Measurements from ENCODE around the gene COG3. TPM values are rescaled to one million over a fixed set of nuclear protein-coding genes. Genes with fewer than 3 reads are reported as not detected.

Gene COG3
- total RNA-seq, 1 experiment from 2014 or later: 23.3 TPM

- H3K27me3 ChIP-seq (ENCODE audit: low read length): no peaks in the 10 kb centered on the region
- H4K20me1 ChIP-seq (ENCODE audit: insufficient read depth, low read depth, low read length): no peaks in the 10 kb centered on the region
- peaks cover 43% of the 10 kb centered on the region for H3K36me3 ChIP-seq (ENCODE audit: insufficient read depth, low read length)
- no peak for DNase-seq
- no peak overlapping the region for H3K4me3 ChIP-seq (ENCODE audit: low read length)
- H3K4me1 ChIP-seq (ENCODE audit: low read length): peaks cover 10% of the 10 kb centered on the region
- H3K9ac ChIP-seq (ENCODE audit: low read length): no peak overlapping the region
- peaks cover 13% of the 10 kb centered on the region for H3K79me2 ChIP-seq (ENCODE audit: low read length)
- no peak overlapping the region for H2AFZ ChIP-seq (ENCODE audit: low read length)
- H3K9me3 ChIP-seq (ENCODE audit: low read length): no peaks in the 10 kb centered on the region
- no peak overlapping the region for H3K4me2 ChIP-seq (ENCODE audit: low read depth, low read length, poor library complexity, severe bottlenecking)
- H3K9me2 ChIP-seq (replicated peaks; ENCODE audit: insufficient read depth, low read length): no peaks in the 10 kb centered on the region
- H3K27ac ChIP-seq (ENCODE audit: low read length): peak overlapping the region; percentile 19; the same call in 1 of the 2 replicates
Measured at GRCh38 chr13:45501175-45501526, 36.4 kb downstream of the COG3 start.

GRCh38 chr13:45503658-45504057, 38.9 kb downstream of the COG3 start:
- DNase-seq: no peak
- Histone ChIP-seq H3K9me3 (ENCODE audit: low read length) (no peaks in the 10 kb centered on the region), H3K4me3 (ENCODE audit: low read length) (no peak overlapping the region), H3K79me2 (ENCODE audit: low read length) (peaks cover 16% of the 10 kb centered on the region), H3K9me2 (replicated peaks; ENCODE audit: insufficient read depth, low read length) (no peaks in the 10 kb centered on the region), H3K27ac (ENCODE audit: low read length) (no peak overlapping the region), H3K4me1 (ENCODE audit: low read length) (peaks cover 10% of the 10 kb centered on the region), H3K9ac (ENCODE audit: low read length) (no peak overlapping the region), H4K20me1 (ENCODE audit: insufficient read depth, low read depth, low read length) (no peaks in the 10 kb centered on the region), H3K4me2 (ENCODE audit: low read depth, low read length, poor library complexity, severe bottlenecking) (no peak overlapping the region), H3K36me3 (ENCODE audit: insufficient read depth, low read length) (peaks cover 32% of the 10 kb centered on the region), H3K27me3 (ENCODE audit: low read length) (no peaks in the 10 kb centered on the region), H2AFZ (ENCODE audit: low read length) (no peak overlapping the region)

GRCh38 chr13:45506811-45507210, 42.1 kb downstream of the COG3 start:
- H3K79me2 ChIP-seq (ENCODE audit: low read length): peaks cover 7% of the 10 kb centered on the region
- no peak overlapping the region for H3K4me3 ChIP-seq (ENCODE audit: low read length)
- H3K27ac ChIP-seq (ENCODE audit: low read length): no peak overlapping the region
- no peak overlapping the region for H3K4me2 ChIP-seq (ENCODE audit: low read depth, low read length, poor library complexity, severe bottlenecking)
- no peaks in the 10 kb centered on the region for H3K4me1 ChIP-seq (ENCODE audit: low read length)
- H3K9me2 ChIP-seq (replicated peaks; ENCODE audit: insufficient read depth, low read length): no peaks in the 10 kb centered on the region
- no peak for DNase-seq
- H3K27me3 ChIP-seq (ENCODE audit: low read length): no peaks in the 10 kb centered on the region
- no peaks in the 10 kb centered on the region for H3K9me3 ChIP-seq (ENCODE audit: low read length)
- H3K9ac ChIP-seq (ENCODE audit: low read length): no peak overlapping the region
- H4K20me1 ChIP-seq (ENCODE audit: insufficient read depth, low read depth, low read length): no peaks in the 10 kb centered on the region
- no peak overlapping the region for H2AFZ ChIP-seq (ENCODE audit: low read length)
- H3K36me3 ChIP-seq (ENCODE audit: insufficient read depth, low read length): peaks cover 21% of the 10 kb centered on the region

GRCh38 chr13:45508776-45509175, 44.0 kb downstream of the COG3 start:
- Histone ChIP-seq H2AFZ (ENCODE audit: low read length) (no peak overlapping the region), H3K27me3 (ENCODE audit: low read length) (no peaks in the 10 kb centered on the region), H4K20me1 (ENCODE audit: insufficient read depth, low read depth, low read length) (no peaks in the 10 kb centered on the region), H3K36me3 (ENCODE audit: insufficient read depth, low read length) (peaks cover 15% of the 10 kb centered on the region), H3K9ac (ENCODE audit: low read length) (no peak overlapping the region), H3K9me3 (ENCODE audit: low read length) (no peaks in the 10 kb centered on the region), H3K4me3 (ENCODE audit: low read length) (no peak overlapping the region), H3K27ac (ENCODE audit: low read length) (no peak overlapping the region), H3K4me2 (ENCODE audit: low read depth, low read length, poor library complexity, severe bottlenecking) (no peak overlapping the region), H3K4me1 (ENCODE audit: low read length) (no peaks in the 10 kb centered on the region), H3K79me2 (ENCODE audit: low read length) (peaks cover 2% of the 10 kb centered on the region; the same call in 1 of the 2 replicates), H3K9me2 (replicated peaks; ENCODE audit: insufficient read depth, low read length) (no peaks in the 10 kb centered on the region)
- DNase-seq: no peak

- H3K36me3 ChIP-seq (ENCODE audit: insufficient read depth, low read length): peaks cover 10% of the 10 kb centered on the region; the same call in 1 of the 2 replicates
- H4K20me1 ChIP-seq (ENCODE audit: insufficient read depth, low read depth, low read length): no peaks in the 10 kb centered on the region
- no peak overlapping the region for H3K27ac ChIP-seq (ENCODE audit: low read length)
- peaks cover 2% of the 10 kb centered on the region; the same call in 1 of the 2 replicates for H3K79me2 ChIP-seq (ENCODE audit: low read length)
- H3K9me3 ChIP-seq (ENCODE audit: low read length): no peaks in the 10 kb centered on the region
- H3K27me3 ChIP-seq (ENCODE audit: low read length): no peaks in the 10 kb centered on the region
- DNase-seq: no peak
- H3K4me2 ChIP-seq (ENCODE audit: low read depth, low read length, poor library complexity, severe bottlenecking): no peak overlapping the region
- H2AFZ ChIP-seq (ENCODE audit: low read length): no peak overlapping the region
- H3K9ac ChIP-seq (ENCODE audit: low read length): no peak overlapping the region
- H3K4me1 ChIP-seq (ENCODE audit: low read length): no peaks in the 10 kb centered on the region
- no peak overlapping the region for H3K4me3 ChIP-seq (ENCODE audit: low read length)
- H3K9me2 ChIP-seq (replicated peaks; ENCODE audit: insufficient read depth, low read length): no peaks in the 10 kb centered on the region
Measured at GRCh38 chr13:45510672-45511071, 45.9 kb downstream of the COG3 start.

- DNase-seq: peak; percentile 83
- H3K4me1 ChIP-seq (ENCODE audit: low read length): no peaks in the 10 kb centered on the region
- 0 out of 2 replicates have a peak, but pooled peaks cover 2% of the 10 kb centered on the region for H3K79me2 ChIP-seq (ENCODE audit: low read length)
- no peaks in the 10 kb centered on the region for H3K27me3 ChIP-seq (ENCODE audit: low read length)
- H4K20me1 ChIP-seq (ENCODE audit: insufficient read depth, low read depth, low read length): no peaks in the 10 kb centered on the region
- H3K9me2 ChIP-seq (replicated peaks; ENCODE audit: insufficient read depth, low read length): no peaks in the 10 kb centered on the region
- no peak overlapping the region for H3K27ac ChIP-seq (ENCODE audit: low read length)
- H3K9ac ChIP-seq (ENCODE audit: low read length): no peak overlapping the region
- H3K4me3 ChIP-seq (ENCODE audit: low read length): no peak overlapping the region
- H2AFZ ChIP-seq (ENCODE audit: low read length): no peak overlapping the region
- peaks cover 18% of the 10 kb centered on the region; the same call in 1 of the 2 replicates for H3K36me3 ChIP-seq (ENCODE audit: insufficient read depth, low read length)
- H3K4me2 ChIP-seq (ENCODE audit: low read depth, low read length, poor library complexity, severe bottlenecking): no peak overlapping the region
- H3K9me3 ChIP-seq (ENCODE audit: low read length): no peaks in the 10 kb centered on the region
Measured at GRCh38 chr13:45511310-45512097, 46.8 kb downstream of the COG3 start.

- peaks cover 20% of the 10 kb centered on the region; the same call in 1 of the 2 replicates for H3K36me3 ChIP-seq (ENCODE audit: insufficient read depth, low read length)
- DNase-seq: no peak
- no peaks in the 10 kb centered on the region for H4K20me1 ChIP-seq (ENCODE audit: insufficient read depth, low read depth, low read length)
- H3K79me2 ChIP-seq (ENCODE audit: low read length): no peaks in the 10 kb centered on the region
- no peak overlapping the region for H3K4me3 ChIP-seq (ENCODE audit: low read length)
- H3K27me3 ChIP-seq (ENCODE audit: low read length): no peaks in the 10 kb centered on the region
- no peak overlapping the region for H3K9ac ChIP-seq (ENCODE audit: low read length)
- H3K4me1 ChIP-seq (ENCODE audit: low read length): no peaks in the 10 kb centered on the region
- no peaks in the 10 kb centered on the region for H3K9me2 ChIP-seq (replicated peaks; ENCODE audit: insufficient read depth, low read length)
- H3K27ac ChIP-seq (ENCODE audit: low read length): no peak overlapping the region
- no peak overlapping the region for H2AFZ ChIP-seq (ENCODE audit: low read length)
- no peaks in the 10 kb centered on the region for H3K9me3 ChIP-seq (ENCODE audit: low read length)
- no peak overlapping the region for H3K4me2 ChIP-seq (ENCODE audit: low read depth, low read length, poor library complexity, severe bottlenecking)
Measured at GRCh38 chr13:45512098-45512496, 47.4 kb downstream of the COG3 start.

- Histone ChIP-seq H3K9ac (ENCODE audit: low read length) (no peak overlapping the region), H3K9me2 (replicated peaks; ENCODE audit: insufficient read depth, low read length) (no peaks in the 10 kb centered on the region), H3K27me3 (ENCODE audit: low read length) (no peaks in the 10 kb centered on the region), H3K4me3 (ENCODE audit: low read length) (no peak overlapping the region), H3K27ac (ENCODE audit: low read length) (no peak overlapping the region), H2AFZ (ENCODE audit: low read length) (no peak overlapping the region), H3K36me3 (ENCODE audit: insufficient read depth, low read length) (peaks cover 31% of the 10 kb centered on the region; the same call in 1 of the 2 replicates), H3K4me2 (ENCODE audit: low read depth, low read length, poor library complexity, severe bottlenecking) (no peak overlapping the region), H3K4me1 (ENCODE audit: low read length) (no peaks in the 10 kb centered on the region), H3K9me3 (ENCODE audit: low read length) (no peaks in the 10 kb centered on the region), H3K79me2 (ENCODE audit: low read length) (no peaks in the 10 kb centered on the region), H4K20me1 (ENCODE audit: insufficient read depth, low read depth, low read length) (no peaks in the 10 kb centered on the region)
- no peak for DNase-seq
Measured at GRCh38 chr13:45516757-45517156, 52.0 kb downstream of the COG3 start.
